ENCODE results near the gene PLCL1. TPM values are rescaled to one million over a fixed set of nuclear protein-coding genes. Genes with fewer than 3 reads are reported as not detected.

The PLCL1 gene
- total RNA-seq, 1 experiment from 2014 or later, result 0.07 TPM

DNA sequence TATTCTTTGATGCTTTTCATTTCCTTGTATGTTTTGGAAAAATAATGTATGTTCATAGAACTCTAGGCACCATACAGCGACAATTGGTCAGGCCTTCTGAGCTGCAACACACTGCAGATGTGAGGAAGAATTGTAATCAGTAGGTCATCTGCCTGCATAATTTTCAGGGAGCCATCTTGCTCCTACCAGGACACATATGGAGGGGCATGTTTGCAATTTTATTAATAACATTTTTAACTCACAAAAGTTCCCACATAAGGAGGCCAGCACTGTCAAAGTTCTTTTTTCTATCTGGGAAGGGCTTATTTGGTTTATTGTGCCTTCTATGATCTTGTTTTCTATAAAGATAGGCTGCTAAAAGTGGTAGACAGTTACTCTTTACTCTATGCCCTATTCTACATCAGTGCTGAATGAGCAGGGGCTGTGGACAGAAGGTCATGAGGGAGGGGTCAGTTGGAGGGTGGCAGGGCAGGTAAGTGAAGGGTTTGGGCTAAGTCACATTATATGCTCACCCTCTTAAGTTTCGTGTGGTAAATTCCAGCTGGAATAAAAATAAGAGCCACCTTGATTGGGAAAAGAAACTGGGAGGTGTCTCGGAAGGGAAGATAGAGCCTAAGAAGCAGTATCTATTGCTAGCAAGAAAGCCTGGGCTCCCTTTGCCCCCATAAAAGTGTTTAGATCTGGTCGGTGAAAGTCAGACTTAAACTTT is 126.3 kb downstream of the PLCL1 start:
- CTCF ChIA-PET, result no interaction called here
- Histone ChIP-seq H3K4me2 (ENCODE audit: low read length) (no peak overlapping the region), H2AFZ (ENCODE audit: low read depth, low read length, poor library complexity, severe bottlenecking) (no peak overlapping the region), H3K4me1 (ENCODE audit: control insufficient read depth in 1 of 2, insufficient read depth in 2 of 2, low read length in 2 of 2) (no peaks in the 10 kb centered on the region), H3K9me2 (ENCODE audit: insufficient read depth) (no peaks in the 10 kb centered on the region), H3K9ac (ENCODE audit: low read length) (no peak overlapping the region), H3K79me2 (ENCODE audit: insufficient read depth, low read length) (no peaks in the 10 kb centered on the region), H3K27me3 (ENCODE audit: insufficient read depth, low read length) (peaks cover 5% of the 10 kb centered on the region; the same call in 1 of the 2 replicates), H3K36me3 (ENCODE audit: control insufficient read depth in 1 of 2, insufficient read depth in 2 of 2, low read length in 2 of 2) (no peaks in the 10 kb centered on the region), H3K9me3 (ENCODE audit: control insufficient read depth in 1 of 2, insufficient read depth in 1 of 2, low read depth in 1 of 2, low read length in 2 of 2) (no peaks in the 10 kb centered on the region), H3K4me3 (replicated peaks in 1 of 2; ENCODE audit: low read depth in 1 of 2, low read length in 2 of 2) (no peak overlapping the region), H3K27ac (ENCODE audit: low read depth, low read length) (no peak overlapping the region), H4K20me1 (ENCODE audit: insufficient read depth) (no peaks in the 10 kb centered on the region)
- BruUV-seq (replicated peaks), result no TSS peak
- intact Hi-C loops (cut with micrococcal nuclease), result no loop called here
- ATAC-seq (no peak), DNase-seq (ENCODE audit: low read depth, low spot score) (no peak)
- RAD21 ChIA-PET (ENCODE audit: low non-redundant PET in 1 of 2, low total read pairs in 2 of 2, uncharacterized antibody in 2 of 2, unreplicated experiment in 2 of 2), result no interaction called here
- TF ChIP-seq POLR2A (IDR thresholded peaks at IDR 0.05; ENCODE audit: borderline replicate concordance, extremely low read depth, insufficient read depth, insufficient read length) (no peak), ELF1 (IDR thresholded peaks at IDR 0.05; ENCODE audit: borderline replicate concordance, low read depth) (no peak)
- TF ChIP-seq, protein P1, sequence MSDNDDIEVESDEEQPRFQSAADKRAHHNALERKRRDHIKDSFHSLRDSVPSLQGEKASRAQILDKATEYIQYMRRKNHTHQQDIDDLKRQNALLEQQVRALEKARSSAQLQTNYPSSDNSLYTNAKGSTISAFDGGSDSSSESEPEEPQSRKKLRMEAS (IDR thresholded peaks at IDR 0.05), result no peak
- POLR2A ChIA-PET, result no interaction called here

DNA sequence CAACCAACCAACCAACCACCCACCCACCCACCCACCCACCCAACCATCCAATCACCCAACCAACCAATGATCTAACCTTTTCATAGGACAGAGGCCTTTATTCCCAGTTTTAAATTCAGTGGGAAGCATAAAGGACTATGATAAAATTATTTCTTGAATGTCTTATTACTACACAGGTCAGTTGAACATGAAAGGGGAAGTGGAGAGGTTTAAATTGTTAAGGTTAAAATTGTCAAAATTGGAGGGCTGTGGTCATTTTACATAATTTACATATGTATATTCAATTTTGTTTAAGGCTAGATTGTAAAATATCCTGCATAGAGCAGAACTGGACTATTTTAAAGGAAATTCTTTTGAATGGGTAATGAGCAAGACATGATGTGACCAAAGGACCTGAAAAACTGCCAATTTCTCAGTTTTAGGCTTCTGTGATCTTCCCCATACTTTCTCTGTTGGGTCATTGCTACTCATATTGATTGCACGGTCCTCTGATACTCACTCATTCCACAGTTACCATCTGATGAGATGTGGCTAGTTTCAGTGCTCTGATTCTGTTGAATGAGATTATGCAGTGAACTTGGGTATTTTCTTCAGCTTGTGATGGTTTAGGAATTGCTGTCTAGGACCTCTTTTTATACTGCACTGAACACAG is 127.4 kb downstream of the PLCL1 start:
- no peaks in the 10 kb centered on the region for H3K79me2 ChIP-seq (ENCODE audit: insufficient read depth, low read length)
- H4K20me1 ChIP-seq (ENCODE audit: insufficient read depth), result no peaks in the 10 kb centered on the region
- H3K9me2 ChIP-seq (ENCODE audit: insufficient read depth), result no peaks in the 10 kb centered on the region
- peaks cover 6% of the 10 kb centered on the region; the same call in 1 of the 2 replicates for H3K27me3 ChIP-seq (ENCODE audit: insufficient read depth, low read length)
- no peak overlapping the region for H2AFZ ChIP-seq (ENCODE audit: low read depth, low read length, poor library complexity, severe bottlenecking)
- H3K27ac ChIP-seq (ENCODE audit: low read depth, low read length), result no peak overlapping the region
- no peak overlapping the region for H3K4me3 ChIP-seq (replicated peaks in 1 of 2; ENCODE audit: low read depth in 1 of 2, low read length in 2 of 2)
- no TSS peak for BruUV-seq (replicated peaks)
- no peak overlapping the region for H3K4me2 ChIP-seq (ENCODE audit: low read length)
- H3K4me1 ChIP-seq (ENCODE audit: control insufficient read depth in 1 of 2, insufficient read depth in 2 of 2, low read length in 2 of 2), result no peaks in the 10 kb centered on the region
- ChIA-PET POLR2A (no interaction called here), CTCF (no interaction called here), RAD21 (ENCODE audit: low non-redundant PET in 1 of 2, low total read pairs in 2 of 2, uncharacterized antibody in 2 of 2, unreplicated experiment in 2 of 2) (no interaction called here)
- no peak for DNase-seq (ENCODE audit: low read depth, low spot score)
- H3K9ac ChIP-seq (ENCODE audit: low read length), result no peak overlapping the region
- intact Hi-C loops (cut with micrococcal nuclease), result no loop called here
- TF ChIP-seq, protein P2, sequence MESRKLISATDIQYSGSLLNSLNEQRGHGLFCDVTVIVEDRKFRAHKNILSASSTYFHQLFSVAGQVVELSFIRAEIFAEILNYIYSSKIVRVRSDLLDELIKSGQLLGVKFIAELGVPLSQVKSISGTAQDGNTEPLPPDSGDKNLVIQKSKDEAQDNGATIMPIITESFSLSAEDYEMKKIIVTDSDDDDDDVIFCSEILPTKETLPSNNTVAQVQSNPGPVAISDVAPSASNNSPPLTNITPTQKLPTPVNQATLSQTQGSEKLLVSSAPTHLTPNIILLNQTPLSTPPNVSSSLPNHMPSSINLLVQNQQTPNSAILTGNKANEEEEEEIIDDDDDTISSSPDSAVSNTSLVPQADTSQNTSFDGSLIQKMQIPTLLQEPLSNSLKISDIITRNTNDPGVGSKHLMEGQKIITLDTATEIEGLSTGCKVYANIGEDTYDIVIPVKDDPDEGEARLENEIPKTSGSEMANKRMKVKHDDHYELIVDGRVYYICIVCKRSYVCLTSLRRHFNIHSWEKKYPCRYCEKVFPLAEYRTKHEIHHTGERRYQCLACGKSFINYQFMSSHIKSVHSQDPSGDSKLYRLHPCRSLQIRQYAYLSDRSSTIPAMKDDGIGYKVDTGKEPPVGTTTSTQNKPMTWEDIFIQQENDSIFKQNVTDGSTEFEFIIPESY (IDR thresholded peaks at IDR 0.05; ENCODE audit: extremely low read depth, insufficient replicate concordance, low read length), result no peak
- TF ChIP-seq, protein P3, sequence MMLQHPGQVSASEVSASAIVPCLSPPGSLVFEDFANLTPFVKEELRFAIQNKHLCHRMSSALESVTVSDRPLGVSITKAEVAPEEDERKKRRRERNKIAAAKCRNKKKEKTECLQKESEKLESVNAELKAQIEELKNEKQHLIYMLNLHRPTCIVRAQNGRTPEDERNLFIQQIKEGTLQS (IDR thresholded peaks at IDR 0.05), result no peak
- TF ChIP-seq YY1 (IDR thresholded peaks at IDR 0.05; ENCODE audit: extremely low read depth, insufficient replicate concordance, low read depth, low read length) (no peak), JUND (IDR thresholded peaks at IDR 0.05) (no peak)
- TF ChIP-seq, protein P1 (IDR thresholded peaks at IDR 0.05), result no peak
- TF ChIP-seq, protein P4, sequence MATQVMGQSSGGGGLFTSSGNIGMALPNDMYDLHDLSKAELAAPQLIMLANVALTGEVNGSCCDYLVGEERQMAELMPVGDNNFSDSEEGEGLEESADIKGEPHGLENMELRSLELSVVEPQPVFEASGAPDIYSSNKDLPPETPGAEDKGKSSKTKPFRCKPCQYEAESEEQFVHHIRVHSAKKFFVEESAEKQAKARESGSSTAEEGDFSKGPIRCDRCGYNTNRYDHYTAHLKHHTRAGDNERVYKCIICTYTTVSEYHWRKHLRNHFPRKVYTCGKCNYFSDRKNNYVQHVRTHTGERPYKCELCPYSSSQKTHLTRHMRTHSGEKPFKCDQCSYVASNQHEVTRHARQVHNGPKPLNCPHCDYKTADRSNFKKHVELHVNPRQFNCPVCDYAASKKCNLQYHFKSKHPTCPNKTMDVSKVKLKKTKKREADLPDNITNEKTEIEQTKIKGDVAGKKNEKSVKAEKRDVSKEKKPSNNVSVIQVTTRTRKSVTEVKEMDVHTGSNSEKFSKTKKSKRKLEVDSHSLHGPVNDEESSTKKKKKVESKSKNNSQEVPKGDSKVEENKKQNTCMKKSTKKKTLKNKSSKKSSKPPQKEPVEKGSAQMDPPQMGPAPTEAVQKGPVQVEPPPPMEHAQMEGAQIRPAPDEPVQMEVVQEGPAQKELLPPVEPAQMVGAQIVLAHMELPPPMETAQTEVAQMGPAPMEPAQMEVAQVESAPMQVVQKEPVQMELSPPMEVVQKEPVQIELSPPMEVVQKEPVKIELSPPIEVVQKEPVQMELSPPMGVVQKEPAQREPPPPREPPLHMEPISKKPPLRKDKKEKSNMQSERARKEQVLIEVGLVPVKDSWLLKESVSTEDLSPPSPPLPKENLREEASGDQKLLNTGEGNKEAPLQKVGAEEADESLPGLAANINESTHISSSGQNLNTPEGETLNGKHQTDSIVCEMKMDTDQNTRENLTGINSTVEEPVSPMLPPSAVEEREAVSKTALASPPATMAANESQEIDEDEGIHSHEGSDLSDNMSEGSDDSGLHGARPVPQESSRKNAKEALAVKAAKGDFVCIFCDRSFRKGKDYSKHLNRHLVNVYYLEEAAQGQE (IDR thresholded peaks at IDR 0.05; ENCODE audit: low read depth), result no peak
- ATAC-seq, result no peak
- no peaks in the 10 kb centered on the region for H3K9me3 ChIP-seq (ENCODE audit: control insufficient read depth in 1 of 2, insufficient read depth in 1 of 2, low read depth in 1 of 2, low read length in 2 of 2)
- no peaks in the 10 kb centered on the region for H3K36me3 ChIP-seq (ENCODE audit: control insufficient read depth in 1 of 2, insufficient read depth in 2 of 2, low read length in 2 of 2)

Data from HCT116 (cell line).